HepG2 (cell line): ENCODE data around the gene PATL2.

Source experiments
- FOSL2 ChIP-seq: sonication (generic); formaldehyde crosslinking; IDR thresholded peaks from 2 replicates; pipeline ENCODE4 v1.4.0; 2020; ENCODE audit warnings: missing genetic modification reagents
- MYC ChIP-seq: sonication (generic); formaldehyde crosslinking; IDR thresholded peaks from 2 replicates; pipeline ENCODE4 v1.9.0; 2021; ENCODE audit warnings: missing genetic modification reagents, borderline replicate concordance
- ONECUT2 ChIP-seq: sonication (generic); formaldehyde crosslinking; IDR thresholded peaks from 2 replicates; pipeline ENCODE4 v1.4.0; 2020; ENCODE audit warnings: missing genetic modification reagents
- SAFB2 ChIP-seq: sonication (generic); formaldehyde crosslinking; IDR thresholded peaks from 2 replicates; pipeline ENCODE4 v1.5.1; 2020; ENCODE audit warnings: missing genetic modification reagents, low read depth, mild to moderate bottlenecking, borderline replicate concordance
- TCF12 ChIP-seq, 2 experiments: fragments of 450-650 bp in 1 of 2; sonication (generic) in 1 of 2; formaldehyde crosslinking in 1 of 2; IDR thresholded peaks; 2 replicates each; pipeline versions ENCODE4 v1.6.1 to v1.8.0; 2017 to 2022; ENCODE audit warnings: antibody characterized with exemption in 1 of 2, mild to moderate bottlenecking in 1 of 2, missing genetic modification reagents in 1 of 2, moderate library complexity in 1 of 2
- ZFP36L2 ChIP-seq: sonication (generic); formaldehyde crosslinking; IDR thresholded peaks from 2 replicates; pipeline ENCODE4 v1.4.0; 2020; ENCODE audit warnings: missing genetic modification reagents
- ZFYVE20 ChIP-seq: sonication (generic); formaldehyde crosslinking; IDR thresholded peaks from 2 replicates; pipeline ENCODE4 v1.8.0; 2023; ENCODE audit warnings: low read depth, mild to moderate bottlenecking, moderate library complexity, missing genetic modification reagents, borderline replicate concordance
- ZNF530 ChIP-seq: sonication (generic); formaldehyde crosslinking; IDR thresholded peaks from 2 replicates; pipeline ENCODE4 v1.5.0; 2020; ENCODE audit warnings: low read depth, mild to moderate bottlenecking, missing genetic modification reagents
- TF ChIP-seq, protein P1 (sequence below): IDR thresholded peaks from 2 replicates; pipeline ENCODE4 v1.6.1; 2016; ENCODE audit warnings: low read depth
- TF ChIP-seq, protein P2 (sequence below): sonication (generic); formaldehyde crosslinking; IDR thresholded peaks from 2 replicates; pipeline ENCODE4 v1.4.0; 2020; ENCODE audit warnings: mild to moderate bottlenecking, missing genetic modification reagents, borderline replicate concordance
- TF ChIP-seq, protein P3 (sequence below): sonication (generic); formaldehyde crosslinking; IDR thresholded peaks from 2 replicates; pipeline ENCODE4 v1.5.0; 2020; ENCODE audit warnings: mild to moderate bottlenecking, missing genetic modification reagents, moderate library complexity

GRCh38 chr15:44666210-44667038 is 44.7 kb downstream of the PATL2 start:
- TF ChIP-seq ZNF530 (CRISPR knock-in tag) (no peak), MYC (no peak), ZFYVE20 (CRISPR knock-in tag) (no peak), TCF12 (IDR thresholded peaks at IDR 0.05) (no peak), TCF12 (CRISPR knock-in tag; IDR thresholded peaks at IDR 0.05) (no peak), ZFP36L2 (no peak), SAFB2 (CRISPR knock-in tag) (no peak), FOSL2 (CRISPR knock-in tag) (no peak), ONECUT2 (no peak)
- TF ChIP-seq, protein P1, sequence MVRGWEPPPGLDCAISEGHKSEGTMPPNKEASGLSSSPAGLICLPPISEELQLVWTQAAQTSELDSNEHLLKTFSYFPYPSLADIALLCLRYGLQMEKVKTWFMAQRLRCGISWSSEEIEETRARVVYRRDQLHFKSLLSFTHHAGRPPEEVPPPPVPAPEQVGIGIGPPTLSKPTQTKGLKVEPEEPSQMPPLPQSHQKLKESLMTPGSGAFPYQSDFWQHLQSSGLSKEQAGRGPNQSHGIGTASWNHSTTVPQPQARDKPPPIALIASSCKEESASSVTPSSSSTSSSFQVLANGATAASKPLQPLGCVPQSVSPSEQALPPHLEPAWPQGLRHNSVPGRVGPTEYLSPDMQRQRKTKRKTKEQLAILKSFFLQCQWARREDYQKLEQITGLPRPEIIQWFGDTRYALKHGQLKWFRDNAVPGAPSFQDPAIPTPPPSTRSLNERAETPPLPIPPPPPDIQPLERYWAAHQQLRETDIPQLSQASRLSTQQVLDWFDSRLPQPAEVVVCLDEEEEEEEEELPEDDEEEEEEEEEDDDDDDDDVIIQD (CRISPR knock-in tag), result no peak
- TF ChIP-seq, protein P2, sequence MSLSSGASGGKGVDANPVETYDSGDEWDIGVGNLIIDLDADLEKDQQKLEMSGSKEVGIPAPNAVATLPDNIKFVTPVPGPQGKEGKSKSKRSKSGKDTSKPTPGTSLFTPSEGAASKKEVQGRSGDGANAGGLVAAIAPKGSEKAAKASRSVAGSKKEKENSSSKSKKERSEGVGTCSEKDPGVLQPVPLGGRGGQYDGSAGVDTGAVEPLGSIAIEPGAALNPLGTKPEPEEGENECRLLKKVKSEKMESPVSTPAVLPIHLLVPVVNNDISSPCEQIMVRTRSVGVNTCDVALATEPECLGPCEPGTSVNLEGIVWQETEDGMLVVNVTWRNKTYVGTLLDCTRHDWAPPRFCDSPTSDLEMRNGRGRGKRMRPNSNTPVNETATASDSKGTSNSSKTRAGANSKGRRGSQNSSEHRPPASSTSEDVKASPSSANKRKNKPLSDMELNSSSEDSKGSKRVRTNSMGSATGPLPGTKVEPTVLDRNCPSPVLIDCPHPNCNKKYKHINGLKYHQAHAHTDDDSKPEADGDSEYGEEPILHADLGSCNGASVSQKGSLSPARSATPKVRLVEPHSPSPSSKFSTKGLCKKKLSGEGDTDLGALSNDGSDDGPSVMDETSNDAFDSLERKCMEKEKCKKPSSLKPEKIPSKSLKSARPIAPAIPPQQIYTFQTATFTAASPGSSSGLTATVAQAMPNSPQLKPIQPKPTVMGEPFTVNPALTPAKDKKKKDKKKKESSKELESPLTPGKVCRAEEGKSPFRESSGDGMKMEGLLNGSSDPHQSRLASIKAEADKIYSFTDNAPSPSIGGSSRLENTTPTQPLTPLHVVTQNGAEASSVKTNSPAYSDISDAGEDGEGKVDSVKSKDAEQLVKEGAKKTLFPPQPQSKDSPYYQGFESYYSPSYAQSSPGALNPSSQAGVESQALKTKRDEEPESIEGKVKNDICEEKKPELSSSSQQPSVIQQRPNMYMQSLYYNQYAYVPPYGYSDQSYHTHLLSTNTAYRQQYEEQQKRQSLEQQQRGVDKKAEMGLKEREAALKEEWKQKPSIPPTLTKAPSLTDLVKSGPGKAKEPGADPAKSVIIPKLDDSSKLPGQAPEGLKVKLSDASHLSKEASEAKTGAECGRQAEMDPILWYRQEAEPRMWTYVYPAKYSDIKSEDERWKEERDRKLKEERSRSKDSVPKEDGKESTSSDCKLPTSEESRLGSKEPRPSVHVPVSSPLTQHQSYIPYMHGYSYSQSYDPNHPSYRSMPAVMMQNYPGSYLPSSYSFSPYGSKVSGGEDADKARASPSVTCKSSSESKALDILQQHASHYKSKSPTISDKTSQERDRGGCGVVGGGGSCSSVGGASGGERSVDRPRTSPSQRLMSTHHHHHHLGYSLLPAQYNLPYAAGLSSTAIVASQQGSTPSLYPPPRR (CRISPR knock-in tag), result no peak
- TF ChIP-seq, protein P3, sequence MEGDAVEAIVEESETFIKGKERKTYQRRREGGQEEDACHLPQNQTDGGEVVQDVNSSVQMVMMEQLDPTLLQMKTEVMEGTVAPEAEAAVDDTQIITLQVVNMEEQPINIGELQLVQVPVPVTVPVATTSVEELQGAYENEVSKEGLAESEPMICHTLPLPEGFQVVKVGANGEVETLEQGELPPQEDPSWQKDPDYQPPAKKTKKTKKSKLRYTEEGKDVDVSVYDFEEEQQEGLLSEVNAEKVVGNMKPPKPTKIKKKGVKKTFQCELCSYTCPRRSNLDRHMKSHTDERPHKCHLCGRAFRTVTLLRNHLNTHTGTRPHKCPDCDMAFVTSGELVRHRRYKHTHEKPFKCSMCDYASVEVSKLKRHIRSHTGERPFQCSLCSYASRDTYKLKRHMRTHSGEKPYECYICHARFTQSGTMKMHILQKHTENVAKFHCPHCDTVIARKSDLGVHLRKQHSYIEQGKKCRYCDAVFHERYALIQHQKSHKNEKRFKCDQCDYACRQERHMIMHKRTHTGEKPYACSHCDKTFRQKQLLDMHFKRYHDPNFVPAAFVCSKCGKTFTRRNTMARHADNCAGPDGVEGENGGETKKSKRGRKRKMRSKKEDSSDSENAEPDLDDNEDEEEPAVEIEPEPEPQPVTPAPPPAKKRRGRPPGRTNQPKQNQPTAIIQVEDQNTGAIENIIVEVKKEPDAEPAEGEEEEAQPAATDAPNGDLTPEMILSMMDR (CRISPR knock-in tag), result no peak
